DOHH2 (cell line): ENCODE data around the gene RGS3.
A peak's percentile ranks its signal among the peaks of the same experiment; 100 is the strongest.

Experiments used
- H3F3A ChIP-seq: fragments of 200-600 bp; sonication (generic), shearing (Covaris generic); 2 replicates; pipeline ENCODE4 v1.6.0; 2016; ENCODE audit warnings: antibody characterized with exemption, mild to moderate bottlenecking; ENCODE audit not compliant: control insufficient read depth, insufficient read depth
- H3K27ac ChIP-seq: fragments of 200-600 bp; sonication (generic); 2 replicates; pipeline ENCODE4 v1.5.1; 2014; ENCODE audit warnings: low read depth, mild to moderate bottlenecking, low read length, moderate library complexity
- H3K27me3 ChIP-seq: fragments of 200-600 bp; sonication (generic); 2 replicates; pipeline ENCODE4 v1.6.1; 2014; ENCODE audit warnings: mild to moderate bottlenecking, low read length, mixed read lengths; ENCODE audit not compliant: control insufficient read depth
- H3K36me3 ChIP-seq: fragments of 200-600 bp; sonication (generic); 2 replicates; pipeline ENCODE4 v1.6.1; 2014; ENCODE audit warnings: mild to moderate bottlenecking, low read length, moderate library complexity, mixed read lengths; ENCODE audit not compliant: control insufficient read depth
- H3K4me1 ChIP-seq: fragments of 200-600 bp; sonication (generic); 2 replicates; pipeline ENCODE4 v1.6.1; 2014; ENCODE audit warnings: mild to moderate bottlenecking, low read length, mixed read lengths; ENCODE audit not compliant: control insufficient read depth
- H3K4me2 ChIP-seq: fragments of 200-600 bp; sonication (generic); 2 replicates; pipeline ENCODE4 v1.6.0; 2014; ENCODE audit warnings: mild to moderate bottlenecking, low read length, moderate library complexity
- H3K4me3 ChIP-seq: fragments of 200-600 bp; sonication (generic); 2 replicates; pipeline ENCODE4 v1.5.1; 2014; ENCODE audit warnings: mild to moderate bottlenecking, low read length, mixed read lengths
- H3K79me2 ChIP-seq: fragments of 200-600 bp; sonication (generic); 2 replicates; pipeline ENCODE4 v1.6.1; 2014; ENCODE audit warnings: mild to moderate bottlenecking, low read length, mixed read lengths; ENCODE audit not compliant: control insufficient read depth
- H3K9me2 ChIP-seq: fragments of 200-600 bp; sonication (generic); replicated peaks from 2 replicates; pipeline ENCODE4 v1.6.1; 2014; ENCODE audit warnings: mild to moderate bottlenecking, low read length, mixed read lengths; ENCODE audit not compliant: control insufficient read depth
- H3K9me3 ChIP-seq: fragments of 200-600 bp; sonication (generic); 2 replicates; pipeline ENCODE4 v1.6.1; 2014; ENCODE audit warnings: antibody characterized with exemption, low read length, mixed read lengths; ENCODE audit not compliant: control insufficient read depth, insufficient read depth
- H4K20me1 ChIP-seq: fragments of 200-600 bp; sonication (generic); 2 replicates; pipeline ENCODE4 v1.6.0; 2014; ENCODE audit warnings: low read depth, mild to moderate bottlenecking, antibody characterized with exemption, low read length, moderate library complexity; ENCODE audit not compliant: control insufficient read depth, insufficient read depth
- CTCF ChIP-seq: fragments of 200-600 bp; sonication (generic); IDR thresholded peaks from one replicate; pipeline ENCODE4 v1.5.1; 2014; ENCODE audit warnings: antibody characterized with exemption, mild to moderate bottlenecking, low read depth, low read length; ENCODE audit not compliant: poor library complexity, severe bottlenecking
- EZH2phosphoT487 ChIP-seq: fragments of 200-600 bp; sonication (generic); IDR thresholded peaks from 2 replicates; pipeline ENCODE4 v1.6.1; 2017; ENCODE audit warnings: borderline replicate concordance, mild to moderate bottlenecking, antibody characterized with exemption, low read length, moderate library complexity, mixed read lengths

RGS3 gene

DNA sequence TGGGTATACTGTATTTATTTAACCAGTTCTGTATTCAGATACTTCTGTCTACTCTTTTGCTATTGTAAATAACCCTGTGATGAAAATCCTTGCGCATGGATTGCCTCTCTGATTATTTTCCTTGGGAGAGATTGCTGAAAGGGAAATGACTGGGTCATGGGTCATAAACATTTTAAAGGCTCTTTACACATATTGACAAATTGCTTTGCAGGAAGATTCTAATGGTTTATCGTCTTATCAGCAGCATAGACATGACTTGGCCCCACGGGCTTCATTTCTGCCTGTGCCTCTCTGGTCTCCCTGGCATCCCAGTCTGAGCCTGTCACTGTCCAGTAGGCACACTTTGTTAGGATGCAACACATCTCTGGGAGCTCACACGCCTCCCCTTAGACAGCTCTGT is 52.3 kb downstream of the RGS3 start:
- TF ChIP-seq EZH2phosphoT487 (no peak), CTCF (no peak)
- peaks cover 38% of the 10 kb centered on the region for H3K4me1 ChIP-seq
- H3K27ac ChIP-seq: no peak overlapping the region
- no peaks in the 10 kb centered on the region for H3K27me3 ChIP-seq
- H4K20me1 ChIP-seq: no peaks in the 10 kb centered on the region
- no peak overlapping the region for H3K4me3 ChIP-seq
- no peak overlapping the region for H3K4me2 ChIP-seq
- H3F3A ChIP-seq: no peaks in the 10 kb centered on the region; the same call in 1 of the 2 replicates
- H3K79me2 ChIP-seq: no peaks in the 10 kb centered on the region
- no peaks in the 10 kb centered on the region for H3K36me3 ChIP-seq
- no peaks in the 10 kb centered on the region for H3K9me2 ChIP-seq
- H3K9me3 ChIP-seq: no peaks in the 10 kb centered on the region

- Histone ChIP-seq H3K4me1 (peaks cover 41% of the 10 kb centered on the region), H4K20me1 (no peaks in the 10 kb centered on the region), H3K9me2 (no peaks in the 10 kb centered on the region), H3K9me3 (no peaks in the 10 kb centered on the region), H3K4me2 (peak overlapping the region; percentile 68), H3K36me3 (no peaks in the 10 kb centered on the region), H3K79me2 (no peaks in the 10 kb centered on the region), H3F3A (peaks cover 2% of the 10 kb centered on the region; the same call in 1 of the 2 replicates), H3K4me3 (peak overlapping the region; percentile 57), H3K27me3 (no peaks in the 10 kb centered on the region), H3K27ac (peak overlapping the region; percentile 55)
- TF ChIP-seq EZH2phosphoT487 (no peak), CTCF (no peak)
Measured at GRCh38 chr9:113516840-113517577, 53.5 kb downstream of the RGS3 start.

DNA sequence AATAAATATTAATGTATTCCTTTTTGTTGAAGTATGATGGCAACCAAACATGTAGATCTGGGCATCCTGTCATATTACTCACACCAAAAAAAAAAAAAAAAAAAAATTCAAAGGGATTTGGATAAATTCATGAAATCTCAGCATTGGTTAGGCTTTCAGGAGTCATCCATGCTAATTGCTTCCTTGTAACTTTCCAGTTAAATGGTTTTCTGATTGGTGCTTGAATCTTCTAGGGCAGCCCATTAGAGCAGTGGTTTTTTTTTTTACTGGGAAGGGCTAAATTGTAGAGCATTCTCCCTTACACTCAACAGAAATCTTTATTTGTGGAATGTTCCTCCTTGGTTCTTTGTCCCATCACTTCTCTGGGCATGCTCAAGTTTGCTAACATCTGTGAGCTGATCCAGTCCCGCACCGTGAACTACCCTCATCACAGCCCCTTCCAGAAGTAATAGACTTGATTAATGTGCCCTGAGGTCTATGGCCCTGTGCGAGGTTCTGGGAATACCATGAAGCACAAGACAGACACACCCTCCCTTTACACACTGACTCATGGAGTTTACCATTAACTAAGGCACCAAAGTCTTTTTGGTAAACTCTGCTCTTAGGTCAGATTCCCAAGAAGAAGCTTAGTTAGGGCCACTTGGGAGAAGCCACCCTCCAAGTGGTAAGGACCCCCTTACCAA is 56.0 kb downstream of the RGS3 start:
- Histone ChIP-seq H3K4me2 (no peak overlapping the region), H4K20me1 (no peaks in the 10 kb centered on the region), H3F3A (peaks cover 2% of the 10 kb centered on the region; the same call in 1 of the 2 replicates), H3K36me3 (no peaks in the 10 kb centered on the region), H3K79me2 (no peaks in the 10 kb centered on the region), H3K27ac (no peak overlapping the region), H3K27me3 (peaks cover 7% of the 10 kb centered on the region; the same call in 1 of the 2 replicates), H3K9me3 (no peaks in the 10 kb centered on the region), H3K4me3 (no peak overlapping the region), H3K9me2 (no peaks in the 10 kb centered on the region), H3K4me1 (peaks cover 59% of the 10 kb centered on the region)
- no peak for TF ChIP-seq CTCF
